HG02588 (cell line): ENCODE results near the gene NLRC5.
"Not testable (repeated sequence)": the region's sequence is repeated elsewhere in the genome, so short reads cannot be mapped to it uniquely, and the experiment has no call there.

Experiments used
- ATAC-seq: cut with Tn5 transposase; IDR thresholded peaks from one replicate; pipeline ENCODE4 v1.9.1; 2021; ENCODE audit warnings: mild to moderate bottlenecking, moderate library complexity; ENCODE audit not compliant: unreplicated experiment

Gene NLRC5

GRCh38 chr16:56982695-56983094, 6.7 kb upstream of the NLRC5 start:
- no peak for ATAC-seq

GRCh38 chr16:56983211-56983751, 6.1 kb upstream of the NLRC5 start:
- no peak for ATAC-seq

GRCh38 chr16:56984639-56985038, 4.7 kb upstream of the NLRC5 start:
- ATAC-seq = no peak

GRCh38 chr16:56985288-56985961, 3.9 kb upstream of the NLRC5 start:
- ATAC-seq = no peak

- ATAC-seq = no peak
Measured at GRCh38 chr16:56985962-56986360, 3.4 kb upstream of the NLRC5 start.

- ATAC-seq = no peak
Measured at GRCh38 chr16:56986361-56986760, 3.0 kb upstream of the NLRC5 start.

- ATAC-seq = not testable (repeated sequence)
Measured at GRCh38 chr16:56986908-56987307, 2.4 kb upstream of the NLRC5 start.

- no peak for ATAC-seq
Measured at GRCh38 chr16:56987692-56988091, 1.7 kb upstream of the NLRC5 start.

GRCh38 chr16:56988161-56988947, 1.0 kb upstream of the NLRC5 start:
- ATAC-seq = no peak

- ATAC-seq = no peak
Measured at GRCh38 chr16:56989988-56990387, 631 bp downstream of the NLRC5 start.

GRCh38 chr16:56990407-56991286, 1.3 kb downstream of the NLRC5 start:
- no peak for ATAC-seq

- ATAC-seq = not testable (repeated sequence)
Measured at GRCh38 chr16:56992431-56992830, 3.1 kb downstream of the NLRC5 start.

- no peak for ATAC-seq
Measured at GRCh38 chr16:56993204-56993603, 3.8 kb downstream of the NLRC5 start.

- ATAC-seq = no peak
Measured at GRCh38 chr16:56994311-56994710, 5.0 kb downstream of the NLRC5 start.

GRCh38 chr16:56995136-56995805, 5.9 kb downstream of the NLRC5 start:
- no peak for ATAC-seq

GRCh38 chr16:56997264-56997663, 7.9 kb downstream of the NLRC5 start:
- no peak for ATAC-seq

GRCh38 chr16:56997931-56998330, 8.6 kb downstream of the NLRC5 start:
- no peak for ATAC-seq

GRCh38 chr16:56998352-56998751, 9.0 kb downstream of the NLRC5 start:
- ATAC-seq = no peak

- ATAC-seq = no peak
Measured at GRCh38 chr16:56998861-56999260, 9.5 kb downstream of the NLRC5 start.

- no peak for ATAC-seq
Measured at GRCh38 chr16:56999409-57000270, 10.3 kb downstream of the NLRC5 start.
